ENCODE results near the gene NDUFA8.
A peak's percentile ranks its signal among the peaks of the same experiment; 100 is the strongest.

Gene NDUFA8

DNA sequence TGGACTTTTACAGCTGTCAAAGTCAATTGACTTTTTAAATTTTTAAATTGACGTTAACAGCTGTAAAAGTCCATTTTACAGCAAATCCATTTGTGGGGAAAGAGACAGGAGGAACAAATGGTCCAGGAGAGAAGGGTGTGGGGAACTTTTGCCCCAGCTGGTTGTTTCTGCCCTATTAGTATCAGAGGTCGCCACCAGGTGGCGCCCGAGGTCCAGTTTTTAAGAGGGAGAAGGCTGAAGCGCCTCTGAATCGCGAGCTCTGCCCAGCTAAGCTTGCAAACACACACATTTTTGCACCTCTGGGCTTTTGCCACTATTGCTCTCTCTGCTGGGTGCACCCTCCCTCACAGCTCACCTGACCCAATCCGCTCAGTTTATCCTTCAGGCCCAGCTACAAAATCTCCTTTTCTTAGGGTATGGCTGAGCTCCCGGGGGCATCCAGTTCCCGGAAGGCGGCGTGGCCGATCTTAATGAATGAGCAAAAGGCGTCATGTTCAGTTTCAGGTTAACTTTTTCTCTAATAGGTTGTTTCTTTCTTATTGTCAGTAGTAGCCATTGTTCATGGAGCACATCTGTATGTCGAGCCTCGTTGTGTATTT is 60.2 kb downstream of the NDUFA8 start:
- H3K27ac ChIP-seq = no peak overlapping the region
- no peak for TF ChIP-seq ZFX (IDR thresholded peaks at IDR 0.05)
- TF ChIP-seq, protein P1, sequence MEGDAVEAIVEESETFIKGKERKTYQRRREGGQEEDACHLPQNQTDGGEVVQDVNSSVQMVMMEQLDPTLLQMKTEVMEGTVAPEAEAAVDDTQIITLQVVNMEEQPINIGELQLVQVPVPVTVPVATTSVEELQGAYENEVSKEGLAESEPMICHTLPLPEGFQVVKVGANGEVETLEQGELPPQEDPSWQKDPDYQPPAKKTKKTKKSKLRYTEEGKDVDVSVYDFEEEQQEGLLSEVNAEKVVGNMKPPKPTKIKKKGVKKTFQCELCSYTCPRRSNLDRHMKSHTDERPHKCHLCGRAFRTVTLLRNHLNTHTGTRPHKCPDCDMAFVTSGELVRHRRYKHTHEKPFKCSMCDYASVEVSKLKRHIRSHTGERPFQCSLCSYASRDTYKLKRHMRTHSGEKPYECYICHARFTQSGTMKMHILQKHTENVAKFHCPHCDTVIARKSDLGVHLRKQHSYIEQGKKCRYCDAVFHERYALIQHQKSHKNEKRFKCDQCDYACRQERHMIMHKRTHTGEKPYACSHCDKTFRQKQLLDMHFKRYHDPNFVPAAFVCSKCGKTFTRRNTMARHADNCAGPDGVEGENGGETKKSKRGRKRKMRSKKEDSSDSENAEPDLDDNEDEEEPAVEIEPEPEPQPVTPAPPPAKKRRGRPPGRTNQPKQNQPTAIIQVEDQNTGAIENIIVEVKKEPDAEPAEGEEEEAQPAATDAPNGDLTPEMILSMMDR (conservative IDR thresholded peaks at IDR 0.05) = peak; percentile 91

DNA sequence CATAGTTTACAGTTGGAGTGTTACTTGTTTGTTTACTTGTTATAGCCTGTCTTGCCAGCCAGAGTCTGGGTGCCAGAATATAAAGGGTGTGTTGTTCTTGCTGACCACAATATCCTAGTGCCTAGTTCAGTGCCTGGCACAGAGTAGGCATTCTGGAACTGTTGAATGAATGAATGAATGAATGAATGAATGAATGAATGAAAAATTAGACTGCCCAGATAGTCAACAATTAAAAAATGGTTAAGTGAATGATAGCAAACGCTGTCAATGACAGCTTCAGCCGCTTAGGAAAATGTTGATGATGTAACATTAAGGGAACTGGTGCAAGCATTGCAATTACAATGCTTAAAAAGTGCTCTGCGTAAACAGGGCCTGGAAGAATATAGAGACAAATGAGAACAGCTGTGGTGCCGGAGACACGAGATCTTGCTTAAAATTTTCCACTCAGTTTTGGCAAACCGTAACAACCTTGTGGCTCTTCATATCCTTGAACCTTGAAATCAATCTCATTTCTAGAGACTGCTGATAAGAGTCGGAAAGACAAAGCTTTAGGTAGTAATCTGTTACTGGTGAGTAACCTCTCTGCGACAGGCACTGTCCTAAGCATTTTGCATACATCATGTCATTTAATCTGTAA is 61.8 kb downstream of the NDUFA8 start:
- H3K27ac ChIP-seq = no peak overlapping the region
- TF ChIP-seq, protein P1 (conservative IDR thresholded peaks at IDR 0.05) = no peak
- TF ChIP-seq ZFX (IDR thresholded peaks at IDR 0.05) = no peak

DNA sequence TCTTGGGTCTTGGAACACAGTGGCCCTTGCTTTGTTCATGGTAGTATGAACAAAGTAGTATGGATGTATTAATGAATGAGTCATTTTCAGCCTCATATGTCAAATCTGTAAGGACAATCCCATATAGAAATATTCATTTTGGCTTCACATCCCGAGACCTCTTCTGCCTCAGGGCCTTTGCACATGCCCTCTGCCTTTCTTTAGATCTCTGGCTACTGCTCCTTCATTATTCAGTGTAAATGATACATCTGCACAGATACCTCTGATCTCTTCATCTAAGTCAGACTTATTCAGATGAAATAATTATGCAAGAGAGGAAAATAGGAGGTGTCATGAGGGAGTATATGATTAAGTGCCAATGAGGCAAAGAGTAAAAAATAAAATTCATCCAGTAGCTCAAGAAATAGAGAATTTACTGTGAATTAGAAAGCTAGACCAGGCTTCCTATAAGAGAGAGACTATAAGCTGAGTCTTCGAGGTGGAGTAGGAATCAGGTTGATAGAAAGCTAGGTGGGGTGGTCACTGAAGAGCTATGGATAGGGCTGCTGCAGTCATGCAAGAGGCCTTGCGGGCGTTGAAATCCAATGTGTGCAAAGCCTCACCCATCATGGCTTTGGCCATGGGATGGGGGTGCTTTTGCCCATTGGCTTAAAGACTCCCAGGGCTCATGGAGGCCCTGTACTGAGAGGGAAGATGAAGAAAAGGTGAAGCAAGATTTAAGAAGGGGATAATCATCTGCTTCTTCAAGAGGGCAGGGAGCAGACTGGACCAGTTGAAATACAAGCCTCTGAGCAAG is 62.8 kb downstream of the NDUFA8 start:
- no peak overlapping the region for H3K27ac ChIP-seq
- TF ChIP-seq, protein P1 (conservative IDR thresholded peaks at IDR 0.05) = no peak
- no peak for TF ChIP-seq ZFX (IDR thresholded peaks at IDR 0.05)

DNA sequence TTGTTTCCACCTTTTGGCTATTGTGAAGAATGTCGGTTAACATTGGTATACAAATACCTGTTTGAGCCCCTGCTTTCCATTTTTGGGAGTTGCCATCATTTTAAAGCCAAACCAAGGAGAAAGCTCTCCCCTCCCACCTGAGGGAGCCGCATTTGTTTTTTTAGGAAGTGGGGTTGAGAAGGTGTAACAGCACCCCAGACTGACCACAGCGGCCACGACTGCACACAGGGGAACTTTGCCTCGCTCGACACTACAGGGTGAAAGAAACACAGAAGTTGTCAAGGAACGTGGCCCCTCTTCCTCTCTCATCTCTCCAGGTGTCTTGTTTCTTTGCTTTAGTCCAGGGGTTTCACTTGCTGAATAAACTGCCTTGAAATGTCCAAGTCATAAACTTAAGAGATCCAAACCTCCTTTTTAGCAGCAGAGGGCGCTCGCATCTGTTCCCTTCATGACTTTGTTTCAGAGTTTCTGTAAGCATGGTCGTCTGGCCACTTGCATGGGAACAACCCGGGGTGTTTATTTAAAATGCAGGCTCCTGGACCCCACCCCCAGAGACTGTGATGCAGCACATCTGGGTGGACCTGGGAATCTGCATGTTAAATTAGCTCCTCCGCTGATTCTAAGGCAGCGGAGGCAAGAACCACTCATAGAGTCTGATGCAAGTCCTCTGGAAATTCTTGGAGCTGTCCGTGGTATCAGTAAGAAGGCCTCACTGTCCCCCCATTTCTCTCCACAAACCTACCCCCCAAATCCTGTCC is 64.4 kb downstream of the NDUFA8 start:
- no peak overlapping the region for H3K27ac ChIP-seq
- no peak for TF ChIP-seq ZFX (IDR thresholded peaks at IDR 0.05)
- TF ChIP-seq, protein P1 (conservative IDR thresholded peaks at IDR 0.05) = peak; percentile 87

All from C4-2B (cell line).